GM18858 (cell line): ENCODE measurements around the gene CAMKK1.
A peak's percentile ranks its signal among the peaks of the same experiment; 100 is the strongest.

Experiments
- ATAC-seq: cut with Tn5 transposase; IDR thresholded peaks from one replicate; pipeline ENCODE4 v1.9.1; 2021; ENCODE audit not compliant: unreplicated experiment

The CAMKK1 gene

DNA sequence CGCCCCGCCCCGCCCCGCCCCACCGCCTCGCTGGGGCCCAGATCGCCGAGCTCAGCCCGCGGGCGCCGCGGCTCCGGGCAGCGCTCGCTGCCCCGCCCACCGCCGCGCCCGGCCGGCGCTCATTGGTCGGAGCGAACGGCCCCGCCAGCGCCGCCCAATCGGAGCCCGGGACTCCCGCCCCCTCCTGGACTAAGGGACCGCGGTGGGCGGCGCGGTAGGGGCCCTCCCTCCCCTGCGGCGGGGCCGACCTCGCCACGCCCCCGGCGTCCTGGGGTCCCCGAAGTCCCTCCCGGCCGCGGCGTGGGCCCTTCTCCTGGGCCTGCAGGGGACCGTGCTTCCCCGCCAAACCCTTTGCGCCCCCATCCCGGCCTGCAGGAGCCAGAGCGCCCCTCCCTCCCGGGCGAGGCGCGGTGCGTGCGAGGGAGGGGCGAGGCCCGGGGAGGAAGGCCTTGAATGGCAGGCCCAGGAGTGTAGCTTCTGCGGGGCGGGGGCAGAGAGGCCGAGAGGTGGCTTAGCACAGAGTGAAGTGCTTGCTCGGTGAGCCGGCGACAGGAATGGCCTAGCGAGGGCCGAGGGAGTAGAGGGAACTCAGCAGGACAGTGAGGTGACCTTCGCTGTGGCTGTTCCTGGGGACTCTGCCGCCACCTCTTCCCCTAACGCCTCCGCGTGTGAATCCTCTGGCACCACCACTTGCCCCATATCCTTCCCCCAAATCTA is at the start of gene CAMKK1:
TSS of gene CAMKK1 (minus strand) at position 51 of the 717 bp plus-strand sequence. CDS start 7,366 bp downstream, outside the sequence.
- peak; percentile 69 for ATAC-seq

DNA sequence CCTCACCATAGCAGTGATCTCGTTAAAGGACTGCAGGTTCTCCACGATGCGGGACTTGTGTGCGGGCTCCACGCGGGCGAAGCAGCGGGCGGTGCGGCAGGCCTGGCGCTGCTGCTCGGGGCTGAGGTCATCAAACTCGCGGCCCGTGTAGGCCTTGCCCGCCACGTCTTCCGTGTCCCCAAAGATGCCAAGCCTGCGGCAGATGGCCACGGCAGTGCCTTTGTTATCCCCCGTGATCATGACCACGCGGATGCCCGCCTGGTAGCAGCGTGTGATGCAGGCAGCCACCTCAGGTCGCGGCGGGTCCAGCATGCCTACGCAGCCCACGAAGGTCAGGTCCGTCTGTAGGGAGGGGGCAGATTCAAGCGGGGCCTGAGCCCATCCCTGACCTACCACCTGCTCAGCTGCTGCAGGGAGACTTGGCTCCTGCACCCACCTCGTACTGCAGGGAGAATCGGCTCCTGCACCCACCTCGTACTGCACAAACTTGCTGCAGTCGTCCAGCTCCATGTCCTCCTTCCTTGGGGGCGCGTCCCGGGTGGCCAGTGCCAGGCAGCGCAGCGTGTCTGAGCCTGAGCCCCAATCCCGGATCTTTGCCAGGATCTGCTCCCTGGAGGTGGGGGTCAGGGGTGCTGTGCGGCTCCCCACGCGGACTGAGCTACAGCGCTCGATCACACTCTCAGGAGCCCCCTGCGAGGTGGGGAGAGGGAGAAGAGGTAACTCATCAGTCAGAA is 48.3 kb upstream of the CAMKK1 start:
- no peak for ATAC-seq

DNA sequence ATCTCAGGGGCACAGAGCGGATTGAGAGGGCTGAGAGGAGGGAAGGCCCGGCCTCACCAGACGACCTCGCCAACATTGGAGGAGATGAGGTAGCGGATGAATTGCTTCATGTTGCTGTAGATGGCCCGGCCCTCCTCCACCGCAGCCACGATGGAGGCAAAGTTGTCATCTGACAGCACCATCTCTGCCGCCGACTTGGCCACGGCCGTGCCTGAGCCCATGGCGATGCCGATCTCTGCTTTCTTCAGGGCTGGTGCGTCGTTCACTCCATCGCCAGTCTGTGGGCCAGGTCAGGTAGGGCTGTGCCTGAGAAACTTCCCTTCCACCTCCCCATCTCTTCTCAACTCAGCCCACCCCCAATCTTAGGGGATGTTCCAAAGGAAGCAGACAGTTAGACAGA is 44.5 kb upstream of the CAMKK1 start:
- no peak for ATAC-seq

DNA sequence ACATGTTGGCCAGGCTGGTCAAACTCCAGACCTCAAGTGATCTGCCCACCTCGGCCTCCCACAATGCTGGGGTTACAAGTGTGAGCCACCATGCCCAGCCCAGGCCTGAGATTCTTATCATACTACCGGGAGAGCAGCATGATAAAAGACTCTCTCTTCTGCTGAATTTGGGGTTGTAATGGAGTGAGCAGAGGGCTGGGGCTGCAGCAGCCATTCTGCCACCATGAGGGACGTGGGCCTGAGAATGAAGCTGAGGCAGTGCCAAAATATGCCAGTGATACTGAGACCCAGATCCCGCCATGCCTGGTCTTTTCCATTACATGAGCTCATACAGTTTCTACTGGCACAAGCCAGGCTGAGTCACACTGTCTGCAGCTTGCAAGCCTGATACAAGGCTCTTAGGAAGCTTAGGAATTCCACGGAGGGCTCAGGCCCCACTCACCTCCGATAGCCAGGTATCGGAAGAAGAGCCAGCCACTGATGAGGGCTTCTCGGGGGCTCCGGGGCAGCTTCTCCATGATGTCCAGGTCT is 43.0 kb upstream of the CAMKK1 start:
- no peak for ATAC-seq

DNA sequence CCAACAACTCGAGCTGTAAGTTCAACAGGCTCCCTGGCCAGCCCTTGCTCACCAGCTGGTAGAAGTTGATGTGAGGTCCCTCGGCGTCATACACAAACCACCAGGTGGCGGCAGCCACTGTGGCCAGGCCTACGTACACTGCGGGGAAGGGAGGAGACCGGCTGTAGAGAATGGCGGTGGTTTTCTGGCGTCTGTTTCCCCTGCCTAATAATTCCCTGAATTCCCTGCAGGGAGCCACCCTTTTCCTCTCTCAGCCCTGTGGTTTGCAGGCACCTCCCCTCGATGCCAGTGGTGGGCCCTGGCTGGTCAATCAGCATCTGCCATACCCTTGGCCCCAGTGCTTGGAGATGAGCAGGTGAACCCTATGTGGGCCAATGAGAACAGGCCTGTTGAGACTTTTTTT is 42.3 kb upstream of the CAMKK1 start:
- no peak for ATAC-seq

DNA sequence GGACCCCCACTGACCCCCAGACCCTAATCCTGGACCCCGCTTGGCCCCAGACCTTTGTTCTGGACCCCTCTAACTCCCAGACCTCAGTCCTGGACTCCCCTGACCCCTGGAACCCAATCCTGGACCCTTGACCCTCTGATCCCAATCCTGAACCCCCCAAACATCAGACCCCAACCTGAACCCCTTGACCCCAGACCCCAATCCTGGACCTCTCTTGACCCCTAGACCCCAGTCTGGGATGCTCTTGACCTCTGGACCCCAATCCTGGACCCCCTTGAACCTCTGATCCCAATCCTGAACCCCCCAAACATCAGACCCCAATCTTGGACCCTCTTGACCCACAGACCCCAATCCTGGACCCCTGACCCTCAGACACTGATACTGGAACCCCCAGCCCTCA is 36.9 kb upstream of the CAMKK1 start:
- no peak for ATAC-seq

DNA sequence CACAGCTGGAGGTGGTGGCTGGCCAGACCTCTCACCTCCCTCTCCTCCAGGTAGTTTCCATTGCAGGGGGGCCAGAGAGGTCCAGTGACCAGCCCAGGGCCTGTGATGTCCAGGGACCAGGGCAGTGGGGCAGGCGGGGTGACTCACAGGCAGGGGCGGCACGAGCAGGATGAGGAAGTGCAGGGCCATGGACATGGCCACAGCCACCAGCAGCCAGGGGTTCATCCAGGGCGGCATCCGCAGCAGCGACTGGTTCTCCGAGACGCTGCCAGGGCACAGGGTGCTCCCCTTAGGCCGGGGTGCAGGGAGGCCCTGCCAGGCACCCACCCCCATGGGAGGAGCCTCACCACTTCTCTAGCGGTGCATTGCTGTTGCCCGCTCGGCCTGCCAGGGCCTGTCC is 36.3 kb upstream of the CAMKK1 start:
- no peak for ATAC-seq

DNA sequence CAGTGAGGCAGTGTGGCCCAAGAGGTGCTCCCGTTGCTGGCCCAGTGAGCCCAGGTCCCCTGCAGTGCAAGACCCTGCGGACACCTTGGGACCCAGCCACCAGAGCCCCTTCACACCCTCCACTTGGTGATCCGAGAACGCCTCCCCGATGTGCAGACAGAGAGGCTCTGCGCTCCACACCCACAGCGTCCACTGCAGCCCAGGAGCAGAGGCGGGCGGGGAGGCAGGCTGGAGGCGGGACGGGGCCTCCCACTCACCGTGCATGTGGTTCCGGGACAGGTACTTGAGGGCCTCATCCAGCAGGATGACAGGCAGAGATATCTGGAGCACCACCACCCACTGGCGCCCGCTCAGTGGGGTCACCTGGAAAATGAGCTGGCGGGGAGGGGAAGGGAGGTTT is 35.6 kb upstream of the CAMKK1 start:
- ATAC-seq = no peak

DNA sequence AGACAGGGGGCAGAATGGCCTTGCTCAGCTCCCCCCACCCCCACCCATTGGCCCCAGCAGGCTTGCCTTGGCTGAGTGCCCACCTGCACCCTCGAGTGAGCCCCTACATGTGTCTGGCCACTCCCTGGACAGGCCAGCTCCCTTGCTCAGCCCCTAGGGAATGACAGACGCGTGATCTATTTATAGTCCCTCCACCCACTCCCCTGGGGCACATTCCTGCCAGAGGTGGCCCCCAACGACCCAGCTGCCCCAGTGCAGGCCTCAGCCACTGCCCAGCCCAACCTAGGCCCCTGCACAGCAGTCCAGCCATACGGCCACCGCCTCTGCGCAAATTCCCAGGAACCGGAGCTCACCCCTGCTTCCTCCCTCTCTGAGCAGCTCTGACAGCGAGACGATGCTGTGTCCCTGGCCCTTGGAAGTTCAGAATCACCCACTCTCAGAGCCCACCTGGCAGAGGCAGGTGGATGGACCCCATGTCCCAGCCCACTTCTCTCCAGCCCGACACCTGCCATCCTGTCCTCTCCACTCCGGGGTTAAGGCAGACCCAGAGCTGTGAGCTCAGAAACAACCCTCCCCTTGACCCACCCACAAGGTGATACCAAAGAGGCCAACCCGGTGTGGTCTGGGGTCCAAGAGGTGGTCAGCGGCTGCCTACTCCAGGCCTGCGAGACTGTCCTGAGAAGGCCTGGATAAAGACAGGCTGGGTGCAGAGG is 34.9 kb upstream of the CAMKK1 start:
- no peak for ATAC-seq

DNA sequence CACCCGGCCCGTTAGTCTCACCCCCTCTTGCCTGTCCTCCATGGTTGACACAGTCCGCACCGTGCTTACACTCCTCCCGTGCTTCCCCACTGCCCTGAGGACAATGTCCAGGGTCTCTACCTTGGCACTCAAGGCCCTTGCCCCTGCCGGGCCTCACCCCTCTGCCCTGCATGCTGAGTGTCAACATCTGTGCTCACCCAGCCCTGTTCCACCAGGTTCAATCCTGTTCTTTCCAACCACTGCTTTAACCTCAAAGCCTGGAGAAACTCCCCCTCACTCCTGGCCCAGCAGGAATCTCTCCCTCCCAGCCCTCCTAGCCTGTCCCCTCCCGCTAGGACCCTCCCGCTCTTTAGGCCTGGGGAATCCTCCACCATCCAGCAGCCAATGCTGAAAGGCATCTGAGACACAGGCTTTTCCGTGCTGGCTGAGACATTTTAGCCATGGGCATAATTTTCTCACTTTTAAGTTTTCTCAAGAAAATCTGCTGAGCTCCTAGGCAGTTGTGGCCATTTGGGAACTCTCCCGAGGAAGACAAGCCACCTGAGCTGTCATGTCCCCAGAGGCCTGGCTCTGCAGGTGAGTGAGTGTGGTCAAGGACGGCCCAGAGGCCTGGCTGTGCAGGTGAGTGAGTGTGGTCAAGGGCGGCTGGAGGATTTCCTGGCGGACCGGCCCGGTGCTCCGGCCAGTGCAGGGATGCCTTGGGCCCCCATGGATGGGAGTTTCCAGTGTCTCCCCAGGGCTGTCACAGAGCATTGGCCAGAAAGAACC is 34.2 kb upstream of the CAMKK1 start:
- no peak for ATAC-seq

DNA sequence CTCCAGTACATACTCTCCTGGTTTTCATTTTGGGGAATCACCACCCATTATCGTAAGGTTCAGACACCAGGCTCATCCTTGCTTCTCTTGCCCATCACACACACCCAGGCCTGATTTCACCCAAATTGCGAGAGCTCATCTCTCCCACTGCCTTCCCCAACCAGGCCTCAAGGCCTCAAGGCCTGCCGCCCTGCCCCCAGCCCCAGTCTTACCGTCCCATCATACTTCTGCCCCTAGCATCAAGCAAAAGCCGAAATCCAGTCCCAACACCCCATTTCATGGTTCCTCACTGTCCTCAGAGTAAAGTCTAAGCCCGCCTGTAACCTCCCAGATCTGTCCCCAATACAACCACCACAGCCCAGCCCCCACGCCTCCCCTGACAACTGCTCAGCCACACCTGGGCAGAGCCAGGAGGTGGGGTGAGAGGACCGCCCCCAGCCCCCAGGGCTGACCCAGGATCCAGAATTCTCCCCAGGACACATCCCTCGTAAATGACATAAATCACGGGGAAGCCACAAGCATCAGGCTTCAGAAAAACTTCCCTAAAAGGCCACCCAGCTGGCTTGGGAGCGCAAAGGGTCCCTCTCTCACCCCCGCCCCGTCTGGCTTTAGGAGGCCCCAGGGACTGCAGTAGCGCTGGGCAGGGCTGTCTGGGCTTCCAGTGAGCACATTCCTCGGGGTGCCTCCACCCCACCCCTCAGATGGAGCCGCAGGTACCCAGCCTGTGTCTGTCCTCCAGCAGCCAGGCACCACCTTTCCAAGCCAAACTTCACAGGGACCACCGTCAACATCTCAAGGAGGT is 33.0 kb upstream of the CAMKK1 start:
- ATAC-seq = no peak

DNA sequence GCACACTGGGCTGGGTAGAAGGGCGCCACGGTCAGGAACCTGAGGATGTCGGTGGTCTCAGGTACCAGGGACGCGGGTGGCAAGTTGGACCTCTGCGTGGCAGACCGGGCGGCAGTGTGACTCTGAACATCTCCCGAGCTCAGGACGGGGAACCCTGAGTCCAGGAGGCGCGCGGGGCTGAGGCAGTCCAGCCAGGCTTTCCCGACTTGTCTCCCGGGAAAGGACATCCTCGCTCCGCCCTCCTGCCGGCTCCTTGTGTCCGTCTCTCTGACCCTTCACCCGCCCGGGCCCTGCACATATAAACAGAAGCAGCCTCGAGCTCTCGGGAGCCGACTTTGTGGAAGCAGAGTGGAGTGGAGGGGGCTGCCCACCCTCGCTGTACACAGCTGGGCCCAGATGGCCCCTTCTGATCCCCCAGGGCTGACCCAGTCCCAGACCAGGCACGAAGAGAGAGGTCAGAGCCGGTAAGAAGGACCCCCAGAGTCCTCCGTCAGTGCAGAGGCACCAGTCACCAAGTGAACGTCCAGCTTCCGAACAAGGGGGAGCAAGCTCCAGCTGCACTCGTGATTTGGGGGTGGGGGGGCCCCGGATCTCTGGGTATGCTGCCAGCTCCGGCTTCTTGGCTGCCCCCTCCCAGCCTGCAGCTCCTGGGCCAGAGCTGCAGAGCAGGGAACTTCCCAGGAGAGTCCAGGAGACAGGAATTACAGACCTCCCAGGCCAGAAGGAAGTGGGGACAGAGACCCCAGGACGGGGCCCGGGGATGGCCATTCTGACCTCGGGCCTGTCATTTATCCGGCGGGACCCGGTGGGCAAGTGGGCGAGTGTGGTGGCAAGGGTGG is 31.9 kb upstream of the CAMKK1 start:
- no peak for ATAC-seq

DNA sequence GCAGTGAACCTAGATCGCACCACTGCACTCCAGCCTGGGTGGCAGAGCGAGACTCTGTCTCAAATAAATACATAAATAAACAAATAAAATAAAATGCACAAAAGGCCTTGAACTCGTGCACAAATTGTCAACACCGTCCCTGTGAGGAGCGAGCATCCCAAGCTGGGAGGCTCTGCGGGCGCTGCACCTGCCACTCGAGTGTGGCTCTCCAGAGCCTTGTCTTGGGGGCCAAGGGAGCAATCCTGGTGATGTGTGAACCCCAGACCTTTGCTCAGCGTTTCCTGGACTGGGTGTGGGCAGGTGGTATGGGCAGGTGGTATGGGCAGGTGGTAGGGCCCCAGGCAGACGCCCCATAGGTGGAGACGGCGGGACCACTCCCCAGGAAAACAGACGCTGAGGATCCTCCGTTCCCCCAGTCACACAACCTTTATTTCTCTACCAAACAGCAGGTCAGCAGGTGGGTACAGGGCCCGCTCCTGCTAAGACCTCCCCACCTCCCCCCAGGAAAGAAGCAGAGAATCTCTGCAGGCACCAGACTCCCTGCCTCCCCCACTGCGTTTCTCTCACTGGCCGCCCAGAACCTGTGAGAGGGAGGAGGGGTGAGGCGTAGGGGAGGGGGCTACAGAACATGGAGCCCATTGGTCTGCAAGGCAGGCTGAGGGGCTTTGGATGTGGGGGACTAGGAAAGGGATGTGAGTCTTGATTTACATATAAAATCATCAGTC is 30.8 kb upstream of the CAMKK1 start:
- ATAC-seq = no peak

DNA sequence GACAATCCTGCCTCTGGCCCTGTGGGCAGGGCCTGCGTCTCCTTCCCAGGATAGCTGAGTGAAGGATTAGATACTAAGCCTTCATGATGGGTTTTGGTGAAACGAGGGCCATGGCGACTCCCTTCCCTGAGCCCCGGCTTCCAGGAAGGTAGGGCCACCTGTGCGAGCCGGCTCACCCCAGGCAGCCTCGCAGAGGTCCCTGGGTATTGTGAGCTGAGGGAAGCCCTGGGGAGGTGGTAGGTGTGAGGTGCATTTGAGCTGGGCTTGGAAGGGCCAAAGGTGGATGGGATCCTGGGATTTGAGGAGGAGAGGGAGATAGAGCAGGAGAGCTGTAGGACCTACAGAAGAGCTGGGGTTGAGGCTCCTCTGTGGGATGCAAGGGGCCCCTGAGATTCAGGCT is 29.9 kb upstream of the CAMKK1 start:
- no peak for ATAC-seq

DNA sequence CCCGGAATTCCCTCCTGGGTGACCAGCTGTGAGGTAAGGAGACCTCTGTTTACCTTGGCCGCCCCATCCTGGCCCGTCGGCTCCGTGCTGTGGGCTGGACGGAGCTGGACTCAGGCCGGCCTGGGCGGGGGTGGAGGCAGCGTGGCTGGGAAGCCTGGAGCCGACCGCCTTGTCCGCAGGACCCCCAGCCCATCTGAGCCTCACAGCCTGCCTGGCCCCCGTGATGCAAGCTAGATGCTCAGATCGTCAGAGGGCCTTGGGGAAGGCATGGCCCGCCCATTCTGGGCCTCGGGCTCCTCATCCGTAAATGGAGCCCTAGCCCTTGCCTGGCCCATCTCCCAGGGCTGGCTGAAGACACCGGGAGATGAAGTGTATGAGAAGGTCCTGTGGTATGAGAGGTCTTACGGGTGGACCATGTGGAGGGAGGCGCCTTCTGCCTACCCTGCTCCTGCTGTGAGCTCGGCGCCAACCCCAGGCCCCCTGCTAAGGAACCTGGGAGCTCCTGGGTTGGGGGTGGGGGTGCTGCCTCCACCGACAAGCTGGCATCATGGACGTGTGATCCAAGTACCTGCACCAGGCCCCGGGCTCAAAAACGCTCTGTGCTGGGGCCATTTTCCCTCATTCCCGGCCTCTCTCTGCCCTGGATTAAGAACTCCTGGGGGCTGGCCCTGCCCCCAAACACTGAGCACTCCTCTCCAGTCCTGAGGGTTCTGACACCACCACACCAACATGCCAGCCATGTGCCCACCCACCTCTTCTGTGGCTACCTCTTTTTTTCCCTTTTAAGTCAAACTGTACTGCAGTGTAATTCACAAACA is 28.9 kb upstream of the CAMKK1 start:
- ATAC-seq = no peak

DNA sequence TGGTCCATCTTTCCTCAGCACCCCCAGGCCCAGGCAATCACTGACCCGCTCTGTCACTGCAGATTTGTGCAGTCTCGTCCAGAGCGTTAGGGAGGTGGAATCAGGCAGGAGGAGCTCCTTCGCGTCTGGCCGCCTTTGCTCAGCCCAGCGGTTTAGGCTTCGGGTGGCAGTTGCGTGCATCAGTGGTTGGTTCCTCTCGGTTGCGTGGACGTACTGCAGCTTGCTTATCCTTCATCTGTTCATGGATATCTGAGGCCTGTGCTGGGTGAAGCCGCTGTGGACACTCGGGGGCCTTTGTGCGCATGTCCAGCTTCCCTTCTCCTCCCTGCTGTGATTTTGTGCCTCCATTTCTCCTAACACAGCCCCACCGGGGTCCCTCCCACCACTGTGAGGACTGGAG is 28.2 kb upstream of the CAMKK1 start:
- no peak for ATAC-seq

DNA sequence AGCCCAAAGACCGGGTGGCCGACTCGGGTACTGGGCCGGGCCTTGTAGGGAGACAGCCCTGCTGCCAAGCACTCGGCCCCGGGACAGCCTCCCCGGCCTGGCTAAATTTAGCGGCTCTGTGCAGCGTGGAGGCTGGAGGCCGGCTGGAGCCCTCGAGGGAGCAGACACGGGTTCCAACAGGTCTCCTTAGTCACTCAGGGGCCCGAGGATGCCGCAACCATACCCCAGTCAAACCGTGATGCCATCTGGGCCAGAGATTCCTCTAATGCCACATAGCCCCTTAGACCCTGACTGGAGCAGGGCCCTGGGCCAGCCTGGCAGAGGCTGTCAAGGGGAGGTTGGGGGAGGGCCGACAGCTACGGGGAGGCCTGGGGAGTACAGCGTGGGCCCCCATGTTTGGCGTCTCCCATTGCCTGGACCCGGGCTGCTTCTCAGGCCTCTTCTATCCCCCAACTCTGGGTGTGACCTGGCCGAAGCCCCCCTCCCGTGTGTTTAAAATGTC is 26.3 kb upstream of the CAMKK1 start:
- ATAC-seq = no peak
